Stimulated activated CD8-positive, alpha-beta memory T cell treated with anti-CD3 and anti-CD28 coated beads, Interleukin-15, amount 100 ng/mL, for 1 hour (primary cell): Measurements from ENCODE around the gene COPB2.

Experiments
- DNase-seq: peaks from one replicate; pipeline ENCODE4 v3.0.0-alpha.2; 2020; ENCODE audit warnings: low read depth

The COPB2 gene

DNA sequence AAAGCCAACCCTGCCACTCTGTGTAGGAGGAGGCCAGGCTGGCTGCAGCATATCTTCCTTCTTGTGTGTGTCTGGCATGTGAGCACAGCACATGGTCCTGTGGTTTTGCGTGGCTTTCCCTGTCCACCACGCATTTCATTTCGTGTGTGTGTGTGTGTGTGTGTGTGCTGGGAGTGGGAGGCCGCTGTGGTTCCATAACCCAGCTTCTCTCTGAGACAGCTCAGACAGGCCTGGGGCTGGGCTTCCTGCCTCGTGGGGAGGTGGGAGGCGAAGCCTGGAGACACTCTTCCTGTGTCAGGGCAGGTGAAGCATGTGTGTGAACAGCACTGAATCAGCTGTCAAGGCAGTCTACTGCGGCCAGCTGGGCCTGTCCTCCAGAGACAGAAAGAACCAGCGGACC, 61.6 kb downstream of the COPB2 start:
- DNase-seq: no peak

DNA sequence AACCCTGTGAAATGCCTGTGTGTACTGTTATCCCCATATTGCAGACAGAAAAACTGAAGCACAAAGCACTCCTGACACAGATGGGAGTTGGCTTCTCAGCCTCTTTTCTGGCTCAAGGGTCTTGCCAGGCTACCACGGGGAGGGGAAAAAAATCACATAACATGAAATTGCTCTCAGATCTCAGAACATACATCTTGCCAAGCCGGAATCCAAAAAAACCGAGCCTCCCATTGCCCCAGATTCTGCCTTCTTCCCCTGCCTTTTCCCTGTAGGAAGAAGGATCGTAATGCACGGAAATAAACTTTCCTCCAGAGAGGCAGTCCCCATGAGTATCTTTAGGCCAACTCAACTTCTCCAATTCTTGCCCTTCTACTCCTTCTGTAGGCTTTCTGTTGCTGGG, 62.2 kb downstream of the COPB2 start:
- no peak for DNase-seq

DNA sequence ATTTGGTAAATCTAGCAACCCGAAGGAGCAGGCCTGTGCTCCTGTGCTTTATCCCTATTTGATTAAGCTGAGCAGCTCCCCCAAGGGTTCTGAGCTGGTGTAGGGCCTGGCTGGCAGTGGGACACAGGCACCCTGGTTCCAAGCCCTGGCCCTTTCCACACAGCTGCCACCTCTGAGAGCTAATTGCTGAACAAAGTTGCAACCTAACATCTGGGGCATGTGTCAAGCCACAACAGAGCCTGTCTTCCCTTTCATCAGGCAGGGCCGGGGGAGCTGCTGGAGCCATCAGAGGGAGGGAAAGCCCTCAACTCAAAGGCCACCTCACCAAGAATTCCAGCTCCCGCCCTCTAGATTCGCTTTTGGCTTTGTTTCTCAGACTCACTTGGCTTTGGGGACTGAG, 62.7 kb downstream of the COPB2 start:
- DNase-seq: no peak

DNA sequence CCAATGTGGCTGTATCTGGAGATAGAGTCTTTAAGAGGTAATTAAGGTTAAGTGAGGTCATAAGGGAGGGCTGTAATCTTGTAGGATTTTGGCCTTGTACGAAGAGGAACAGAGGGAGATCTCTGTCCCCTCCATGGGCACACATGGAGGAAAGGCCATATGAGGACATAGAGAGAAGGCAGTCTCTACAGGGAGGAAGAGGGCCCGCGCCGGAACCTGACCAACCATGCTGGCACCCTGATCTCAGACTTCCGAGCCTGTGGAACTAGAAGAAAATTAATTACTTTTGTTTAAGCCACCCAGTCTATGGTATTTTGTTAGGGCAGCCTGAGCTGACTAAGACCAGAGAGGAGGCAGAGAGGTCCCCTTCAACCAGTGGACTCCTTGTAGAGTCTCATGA, 63.3 kb downstream of the COPB2 start:
- no peak for DNase-seq

DNA sequence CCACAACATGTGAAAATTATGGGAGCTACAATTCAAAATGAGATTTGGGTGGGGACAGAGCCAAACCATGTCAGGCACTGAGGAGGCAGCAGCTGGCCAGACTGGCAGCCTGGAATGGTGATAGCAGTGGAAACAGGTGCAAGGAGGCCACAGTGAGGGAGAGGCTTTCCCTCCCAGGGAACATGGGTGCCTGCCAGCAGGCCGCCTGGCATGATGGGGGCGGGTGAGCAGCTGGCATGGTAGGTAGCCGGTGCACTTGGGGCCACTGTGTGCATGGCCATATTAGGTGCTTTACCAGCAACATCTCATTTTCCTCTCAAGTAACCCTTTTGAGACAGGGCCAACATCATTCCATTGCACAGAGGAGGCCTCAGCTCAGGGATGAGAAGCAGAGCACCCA, 63.9 kb downstream of the COPB2 start:
- DNase-seq: no peak

DNA sequence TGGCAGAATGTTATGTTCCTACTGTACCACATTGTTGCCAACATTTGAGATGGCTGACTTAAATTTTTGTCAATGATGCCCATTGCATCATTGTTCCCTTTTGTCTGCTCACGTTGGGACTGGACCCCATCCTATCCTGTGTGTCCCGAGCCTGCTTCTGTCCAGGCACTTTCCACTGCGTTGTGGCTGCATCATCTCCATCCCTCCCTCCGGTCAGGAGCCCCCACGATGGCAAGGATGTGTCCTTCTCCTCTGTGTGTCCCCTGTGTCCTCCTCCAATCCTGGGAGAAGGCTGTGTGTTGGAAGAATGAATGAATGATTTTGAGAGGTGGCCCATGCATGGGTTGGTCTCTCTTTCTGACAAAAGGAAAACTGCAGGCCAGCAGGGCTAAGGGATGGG, 65.0 kb downstream of the COPB2 start:
- DNase-seq: no peak

DNA sequence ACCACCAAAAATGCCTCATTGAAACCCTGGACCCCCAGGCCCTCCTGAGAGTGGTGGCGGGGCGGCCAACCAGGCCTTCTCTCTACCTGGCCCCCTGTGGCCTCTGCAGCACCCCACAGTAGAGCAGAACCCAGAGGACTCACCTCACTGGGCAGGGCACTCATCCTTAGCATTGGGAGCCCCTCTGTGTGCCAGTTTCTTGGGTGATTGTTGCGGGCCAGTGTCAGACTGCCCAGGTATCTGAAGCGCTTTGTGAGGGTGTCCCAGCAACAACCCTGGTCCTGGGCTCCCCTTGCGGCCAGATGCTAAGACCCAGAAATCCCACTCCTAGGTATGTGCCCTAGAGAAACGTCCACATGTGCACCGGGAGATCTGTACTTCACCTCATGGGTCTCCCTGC, 66.3 kb downstream of the COPB2 start:
- no peak for DNase-seq

DNA sequence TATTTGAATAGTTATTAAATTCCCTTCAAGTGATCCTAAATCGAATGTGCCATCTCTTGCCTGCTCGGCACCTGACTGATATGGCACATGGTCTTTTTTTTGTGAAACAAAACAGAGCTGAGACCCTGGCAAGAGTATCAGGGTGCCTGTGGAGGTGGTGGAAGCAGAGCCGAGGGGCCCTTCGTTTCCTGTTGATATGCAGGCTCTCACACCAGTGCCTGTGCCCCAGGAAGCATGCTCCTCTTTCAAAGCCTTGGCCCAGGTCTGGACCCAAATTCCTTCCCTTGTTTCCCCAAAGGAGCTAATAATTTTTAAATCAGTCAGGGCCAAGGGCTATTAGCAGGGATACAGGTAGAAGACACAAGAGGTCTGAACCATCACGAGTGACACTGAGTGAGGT, 67.1 kb downstream of the COPB2 start:
- no peak for DNase-seq

DNA sequence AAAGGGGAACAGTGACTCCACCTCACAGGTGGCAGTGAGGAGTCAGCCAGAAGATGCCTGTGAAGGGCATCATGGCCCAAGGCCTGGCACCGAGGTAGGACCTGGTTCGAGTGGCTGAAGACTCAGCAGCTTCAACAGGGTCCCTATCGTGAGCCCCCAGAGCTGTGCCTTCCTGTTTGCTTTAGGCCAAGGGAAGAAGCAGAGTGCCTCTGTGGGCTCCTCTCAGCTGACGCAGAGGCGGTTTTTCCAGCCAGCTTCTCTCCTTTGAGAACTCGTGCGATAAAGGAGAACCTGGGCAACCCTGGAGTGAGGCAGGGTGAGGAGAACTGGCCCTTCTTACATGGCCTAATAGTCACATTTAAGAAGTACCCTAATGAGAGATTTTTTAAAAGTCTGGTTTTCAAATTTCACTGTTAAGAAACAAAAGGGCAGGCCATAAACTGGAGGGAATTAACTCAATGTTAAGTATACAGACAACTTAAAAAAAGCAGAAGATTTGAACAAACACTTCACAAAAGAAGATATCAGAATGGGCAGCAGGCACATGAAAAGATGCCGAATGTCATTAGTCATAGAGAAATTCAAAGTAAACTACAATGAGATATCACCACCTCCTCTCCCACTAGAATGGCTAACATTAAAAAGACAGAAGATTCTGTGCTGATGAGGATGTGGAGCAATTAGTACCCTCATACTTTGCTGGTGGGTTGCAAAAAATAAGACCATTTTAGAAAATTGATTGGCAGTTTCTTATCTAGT, 68.7 kb downstream of the COPB2 start:
- no peak for DNase-seq

DNA sequence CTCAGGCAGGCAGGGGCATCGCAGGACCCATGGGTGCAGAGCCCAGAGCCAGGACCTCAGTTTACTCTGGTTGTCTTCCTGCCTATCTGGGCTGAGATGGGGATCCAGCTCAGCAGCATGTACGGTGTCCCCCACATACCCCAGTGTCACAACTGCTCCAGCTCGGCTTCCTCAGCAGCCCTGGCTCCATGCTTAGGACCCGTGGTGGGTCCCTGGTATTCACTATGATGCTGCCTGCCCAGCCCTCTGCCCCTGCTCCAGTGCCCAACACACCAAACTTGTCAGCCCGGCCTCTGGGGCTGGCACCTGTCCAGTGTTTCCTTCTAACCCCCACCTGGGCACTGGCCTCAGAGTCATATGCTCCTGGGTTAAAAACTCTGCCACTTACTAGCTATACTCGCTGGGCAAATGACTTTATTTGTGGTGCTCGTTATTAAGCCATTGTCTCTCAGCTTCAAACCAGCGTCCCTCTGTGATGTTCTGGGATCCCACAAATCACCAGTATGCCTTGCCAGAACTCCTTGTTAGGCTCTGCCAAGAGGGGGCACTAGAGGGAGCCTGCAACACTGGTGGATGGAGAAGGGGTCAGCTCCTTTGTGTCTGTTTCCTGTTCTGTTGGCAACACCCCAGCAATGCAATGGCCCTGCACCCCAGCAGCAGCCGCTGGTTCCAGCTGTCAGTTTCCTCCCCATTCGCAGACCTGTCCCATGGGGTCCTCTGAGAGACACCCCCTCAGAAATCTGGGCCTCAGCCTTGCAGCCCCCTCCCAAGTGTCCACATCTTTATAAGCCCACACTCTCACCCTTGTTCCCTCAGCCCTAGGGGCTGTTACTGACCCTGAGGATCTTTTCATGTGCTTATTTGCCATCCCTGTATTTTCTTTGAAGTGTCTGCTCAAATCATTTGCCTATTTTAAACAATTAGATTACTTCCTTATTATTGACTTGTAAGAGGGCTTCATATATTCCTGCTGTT, 69.7 kb downstream of the COPB2 start:
- DNase-seq: no peak

DNA sequence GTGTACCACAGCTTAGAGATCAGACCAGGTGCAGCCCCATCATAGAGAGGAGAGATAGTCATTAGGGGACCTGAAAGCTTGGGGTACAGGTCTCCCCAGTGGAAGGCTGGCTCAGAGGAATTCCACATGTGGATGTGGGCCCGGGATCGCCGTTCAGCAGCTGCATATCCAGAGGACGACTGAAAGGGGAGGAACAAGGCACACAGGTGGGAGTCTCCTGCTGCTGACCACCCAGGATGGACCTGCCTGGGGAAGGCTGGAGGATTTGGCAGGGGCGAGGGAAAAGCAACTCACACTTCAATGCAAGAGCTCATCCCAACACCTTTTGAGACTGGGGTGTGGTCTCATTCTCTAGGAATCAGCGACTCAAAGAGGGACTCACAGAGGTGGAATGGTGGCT, 70.6 kb downstream of the COPB2 start:
- DNase-seq: no peak

DNA sequence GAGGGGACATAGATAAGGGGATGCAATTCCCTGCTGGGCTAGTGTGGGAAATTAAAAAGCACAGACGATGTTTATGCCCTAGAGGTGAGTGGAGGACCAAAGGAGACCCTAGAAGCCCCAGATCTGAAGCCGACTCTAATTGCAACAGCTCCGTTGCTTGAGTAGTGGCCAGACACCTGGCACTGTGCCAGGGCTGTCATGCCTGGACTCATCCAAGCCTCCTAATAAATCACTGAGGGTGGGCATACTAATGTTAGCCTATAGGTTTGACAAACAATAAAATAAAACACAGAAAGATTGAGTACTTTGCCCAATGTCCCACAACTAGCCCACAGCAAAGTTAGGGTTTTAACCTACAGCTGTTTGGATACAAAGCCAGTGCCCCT, 71.0 kb downstream of the COPB2 start:
- DNase-seq: no peak

DNA sequence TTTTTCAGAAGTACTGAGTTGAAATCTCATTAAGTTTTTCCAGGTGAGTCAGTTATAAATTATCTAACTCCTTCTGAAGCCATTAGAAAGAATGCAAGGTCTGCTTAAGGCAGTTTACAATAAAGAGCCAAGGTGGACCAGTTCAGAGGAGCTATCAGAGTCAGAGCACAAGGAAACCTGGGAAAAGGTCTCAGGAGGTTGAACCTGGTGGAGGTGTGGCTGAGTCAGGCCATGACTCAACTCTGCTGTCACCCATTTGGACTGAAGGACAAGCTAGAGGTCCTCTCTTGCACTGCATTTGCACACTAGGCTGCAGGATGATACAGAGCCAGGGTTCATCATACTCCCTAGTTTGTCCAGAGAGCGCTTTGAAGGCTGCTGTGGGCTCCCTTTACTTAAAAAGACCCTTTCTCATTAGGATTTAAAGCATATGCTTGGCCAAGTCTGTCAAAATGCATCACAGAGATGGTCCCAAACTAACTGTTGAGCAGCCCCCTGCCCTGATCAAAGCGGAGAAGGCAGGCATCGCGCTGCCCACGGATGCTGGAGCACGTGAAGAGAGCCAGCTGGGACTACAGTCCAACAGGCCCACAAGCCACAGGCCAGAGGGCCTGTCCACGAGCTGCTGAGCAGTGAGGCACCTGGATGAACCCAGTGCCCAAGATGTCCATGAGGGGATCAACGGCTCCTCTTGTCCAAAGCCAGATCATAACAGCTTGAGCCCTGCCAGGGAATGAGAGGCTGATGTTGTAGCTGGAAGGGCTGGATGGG, 71.6 kb downstream of the COPB2 start:
- DNase-seq: no peak

DNA sequence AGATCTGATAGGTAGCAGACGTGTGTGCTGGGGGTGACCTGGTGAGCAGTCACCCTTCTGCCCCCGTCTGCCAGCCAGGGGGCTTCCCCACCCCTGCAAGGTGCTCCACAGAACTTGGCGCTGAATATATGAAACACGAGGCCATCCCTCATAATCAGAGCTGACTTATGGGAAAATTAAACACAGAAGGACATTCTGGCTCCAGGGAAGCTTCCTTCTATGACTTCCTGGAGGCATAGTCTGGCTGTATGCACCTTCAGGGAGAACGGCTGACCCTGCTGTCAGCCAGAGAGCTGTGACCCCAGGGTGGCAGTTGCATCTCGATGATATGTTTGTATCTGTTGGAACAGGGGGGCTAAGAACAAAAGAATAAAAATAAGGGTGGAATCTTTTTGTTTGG, 72.2 kb downstream of the COPB2 start:
- DNase-seq: no peak

DNA sequence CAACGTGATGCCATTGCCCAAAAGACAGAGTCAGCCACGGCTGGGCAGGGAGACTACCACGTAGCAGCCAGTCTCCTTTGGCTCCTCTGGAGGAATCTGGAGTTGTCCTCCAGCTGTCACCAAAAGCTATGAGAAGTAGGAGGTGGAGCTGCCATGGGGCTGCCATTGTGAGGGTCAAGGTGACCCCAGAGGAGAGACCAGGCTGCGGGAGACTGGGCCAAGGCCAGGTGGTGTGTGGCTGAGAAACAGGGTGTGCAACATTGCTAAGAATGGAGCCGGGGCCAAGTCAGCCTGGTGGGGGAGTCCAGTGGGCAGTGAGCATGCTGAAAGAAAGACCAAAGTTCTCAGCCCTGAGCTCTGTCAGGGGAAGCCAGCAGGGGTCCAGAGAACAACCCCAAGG, 75.5 kb downstream of the COPB2 start:
- DNase-seq: no peak

DNA sequence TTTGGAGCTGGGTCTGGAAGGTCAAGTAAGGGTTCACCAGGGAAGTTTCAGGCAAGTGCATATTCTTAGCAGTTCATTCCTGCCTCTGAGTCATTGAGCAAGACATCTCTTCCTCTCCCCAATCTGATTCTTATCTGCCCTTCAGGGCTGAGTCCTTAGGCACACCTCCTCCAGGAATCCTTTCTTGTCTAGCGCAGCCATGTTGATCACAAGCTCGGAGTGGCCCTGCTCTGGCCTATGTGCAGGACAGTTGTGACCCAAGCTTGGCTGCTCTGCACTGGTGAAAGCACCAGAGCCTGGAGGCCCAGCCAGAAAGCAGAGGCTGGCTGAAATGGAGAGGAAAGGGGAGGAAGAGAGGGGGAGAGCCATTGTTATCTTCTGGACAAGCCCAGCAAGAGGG, 76.5 kb downstream of the COPB2 start:
- DNase-seq: no peak

DNA sequence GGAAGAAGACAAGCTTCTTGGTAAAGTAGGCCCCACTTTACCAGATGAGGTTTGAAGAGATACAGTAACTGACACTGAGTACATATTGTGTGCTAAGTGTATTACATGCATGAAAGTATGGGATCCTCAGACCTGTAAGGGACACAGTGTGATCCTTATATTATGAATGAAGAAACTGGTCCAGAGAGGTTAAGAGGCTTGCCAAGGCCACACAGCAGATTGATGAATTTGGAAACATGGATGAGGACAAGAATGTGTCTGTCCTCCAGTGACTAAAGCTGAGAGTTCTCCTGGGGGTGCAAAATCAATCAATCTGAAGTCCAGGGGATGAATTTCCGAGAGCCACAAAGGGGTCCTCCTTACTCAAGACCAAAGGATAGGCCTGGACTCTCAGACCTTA, 77.0 kb downstream of the COPB2 start:
- no peak for DNase-seq

DNA sequence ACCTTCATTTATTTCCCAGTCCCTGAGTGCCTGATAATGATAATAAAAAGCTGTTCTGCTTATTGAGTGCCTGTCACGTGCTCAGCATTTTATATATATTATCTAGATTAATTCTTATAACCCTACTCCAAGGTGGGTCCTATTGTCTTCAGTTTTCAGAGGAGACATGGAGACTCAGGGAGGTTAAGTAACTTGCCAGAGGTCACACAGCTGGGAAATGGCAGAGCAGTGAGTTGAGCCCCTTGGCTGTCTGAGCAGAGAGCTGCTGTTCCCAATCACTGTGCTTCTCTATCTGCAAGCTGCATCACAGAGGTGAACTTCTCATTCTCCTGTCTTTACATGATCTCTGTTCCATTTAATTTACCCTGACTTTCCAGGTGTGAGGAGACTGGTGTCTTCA, 77.9 kb downstream of the COPB2 start:
- no peak for DNase-seq

DNA sequence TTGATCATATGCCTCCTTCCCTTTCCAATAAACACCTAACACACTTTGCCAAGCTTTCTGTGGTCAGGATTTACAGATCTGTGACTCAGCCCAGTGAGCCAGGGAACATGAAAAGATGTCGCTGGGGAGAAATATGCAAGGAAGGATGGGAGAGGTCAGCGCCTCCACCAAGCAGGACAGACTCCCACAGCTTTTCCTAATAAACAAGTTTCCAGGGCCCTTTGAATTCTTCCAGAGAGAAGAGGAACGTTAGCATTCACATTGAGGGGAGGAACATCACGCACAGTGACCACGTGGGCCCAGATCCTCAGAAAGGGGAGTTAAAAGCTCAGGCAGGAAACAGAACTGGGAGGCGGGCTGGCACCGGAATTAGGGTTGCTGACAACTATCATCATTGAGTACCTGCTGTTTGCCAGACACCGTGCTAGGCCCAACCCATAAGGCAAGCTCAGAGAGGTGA, 78.9 kb downstream of the COPB2 start:
- no peak for DNase-seq

DNA sequence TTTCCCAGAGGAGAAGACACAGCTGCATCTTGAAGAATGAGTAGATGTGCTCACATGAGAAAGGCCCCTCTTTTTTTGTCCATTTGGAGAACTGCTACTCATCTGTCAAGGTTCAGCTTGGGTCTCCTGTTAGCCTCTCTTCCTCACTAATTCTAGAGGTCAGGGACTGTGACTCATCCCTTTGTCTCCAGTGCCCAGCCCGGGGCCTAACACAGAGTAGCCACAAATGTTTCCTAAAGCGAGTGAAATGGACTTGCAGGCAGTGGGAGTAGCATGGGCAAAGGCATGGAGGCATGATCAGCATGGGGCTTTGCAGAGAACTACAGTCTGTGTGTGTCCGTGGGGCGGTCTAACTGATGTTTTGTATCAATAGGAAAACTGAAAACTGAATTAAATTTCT, 79.6 kb downstream of the COPB2 start:
- DNase-seq: no peak

DNA sequence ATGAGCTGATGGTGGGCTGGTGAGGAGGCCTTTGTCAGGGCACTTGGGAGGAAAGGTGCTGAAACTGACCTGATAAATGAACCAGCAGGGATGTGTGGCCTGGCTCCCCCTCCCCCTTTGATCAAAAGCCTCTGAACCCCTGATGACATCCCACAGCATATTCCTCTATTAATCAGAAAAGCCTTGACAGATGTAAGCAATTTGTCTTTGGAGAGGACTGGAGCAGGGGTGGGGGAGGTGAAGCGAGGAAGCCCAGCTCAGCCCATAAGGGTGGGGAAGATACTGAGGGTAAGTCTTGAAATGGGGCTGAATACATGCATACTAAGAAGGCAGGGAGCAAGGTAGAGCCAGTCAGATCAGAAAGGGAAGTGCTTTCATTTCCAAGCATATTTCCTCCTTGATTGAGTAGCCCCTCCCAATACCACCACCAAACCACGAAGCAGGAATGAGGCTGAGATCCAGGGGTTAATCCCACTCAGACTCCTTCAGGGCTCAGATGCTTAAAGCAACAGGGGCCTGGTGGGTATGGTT, 80.3 kb downstream of the COPB2 start:
- no peak for DNase-seq

DNA sequence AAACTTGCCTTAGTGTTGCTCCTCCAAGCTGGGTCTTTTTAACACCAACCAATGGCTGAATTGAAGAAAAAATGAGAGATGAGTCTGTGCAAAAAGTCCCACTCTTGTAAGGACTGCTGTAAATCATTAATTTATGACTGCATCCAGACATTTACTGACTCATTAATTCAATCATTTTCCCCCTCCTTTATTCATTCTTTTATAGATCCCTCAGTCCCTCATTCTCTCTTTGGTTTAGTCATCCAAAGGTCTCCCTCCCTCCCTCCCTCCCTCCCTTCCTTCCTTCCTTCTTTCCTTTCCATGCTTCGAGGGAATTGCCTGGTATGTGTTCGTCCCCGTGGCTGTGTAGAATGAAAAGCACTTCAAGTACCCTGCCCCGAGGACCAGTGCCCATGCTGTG, 80.9 kb downstream of the COPB2 start:
- no peak for DNase-seq
